ENCODE results near the gene ZNF700.
"Not testable (repeated sequence)": the region's sequence is repeated elsewhere in the genome, so short reads cannot be mapped to it uniquely, and the experiment has no call there.

The ZNF700 gene

DNA sequence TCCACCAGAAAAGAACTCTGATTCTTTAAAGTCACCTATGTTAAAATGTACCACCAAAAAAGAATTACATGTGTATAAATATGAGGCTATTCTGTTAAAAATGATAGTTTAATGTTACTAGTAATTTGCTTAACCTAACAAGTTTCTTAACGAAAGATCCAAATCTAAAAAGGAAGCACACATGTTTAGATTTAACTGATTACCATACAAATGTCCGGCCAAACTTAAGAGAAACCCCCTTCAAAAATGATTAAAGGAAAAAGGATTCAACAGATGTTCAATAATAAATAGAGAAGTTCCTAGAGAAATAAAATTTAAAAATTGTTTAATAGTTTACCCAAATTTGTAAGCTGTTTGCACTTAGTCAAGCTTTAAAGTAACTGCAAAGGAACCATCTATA is 42.3 kb upstream of the ZNF700 start:
- Histone ChIP-seq H3K4me1 (ENCODE audit: control insufficient read depth in 2 of 2, insufficient read depth in 1 of 2, low read depth in 1 of 2, low read length in 2 of 2) (peaks cover 3 to 4% of the 10 kb centered on the region in 2 donors), H3K9me3 (replicated peaks in 1 of 2; ENCODE audit: control insufficient read depth in 2 of 2, insufficient read depth in 1 of 2, low read depth in 1 of 2, low read length in 2 of 2) (peaks cover 6 to 24% of the 10 kb centered on the region in 2 donors), H2AFZ (ENCODE audit: low read length) (no peak overlapping the region), H3K4me2 (ENCODE audit: insufficient read depth, low read length, poor library complexity, severe bottlenecking) (no peak overlapping the region), H3K18ac (ENCODE audit: low read length) (no peak overlapping the region), H3K27ac (replicated peaks; ENCODE audit: low read length) (no peak overlapping the region), H3K4ac (ENCODE audit: low read length) (no peak overlapping the region), H3K79me1 (ENCODE audit: low read depth, low read length) (no peaks in the 10 kb centered on the region), H2AK5ac (ENCODE audit: low read depth, low read length) (no peak overlapping the region), H2BK12ac (ENCODE audit: low read length) (no peak overlapping the region), H4K91ac (ENCODE audit: low read depth, low read length, poor library complexity) (no peak overlapping the region), H3K23ac (ENCODE audit: low read depth, low read length, poor library complexity) (no peak overlapping the region), H3K4me3 (ENCODE audit: low read length in 2 of 2) (no peak overlapping the region), H3K36me3 (replicated peaks in 1 of 2; ENCODE audit: control insufficient read depth in 2 of 2, insufficient read depth in 2 of 2, low read length in 2 of 2) (no peaks in the 10 kb centered on the region), H4K8ac (ENCODE audit: low read depth, low read length) (no peak overlapping the region), H3K14ac (ENCODE audit: low read length) (no peak overlapping the region), H2BK5ac (ENCODE audit: low read length) (no peak overlapping the region), H2BK15ac (ENCODE audit: low read length) (no peak overlapping the region), H3K9ac (ENCODE audit: low read depth, low read length, poor library complexity) (no peak overlapping the region), H3K27me3 (ENCODE audit: control insufficient read depth in 3 of 3, insufficient read depth in 3 of 3, low read depth in 1 of 3, low read length in 3 of 3) (no peaks in the 10 kb centered on the region), H2BK120ac (ENCODE audit: low read depth, low read length) (no peak overlapping the region)
- no CpG with 5 or more reads among the region's 2 CpGs for WGBS, 2 donors (ENCODE audit: extremely low coverage in 2 of 2, insufficient read length in 2 of 2, insufficient replicate concordance in 1 of 2)
- DNase-seq (ENCODE audit: low spot score): no peak

DNA sequence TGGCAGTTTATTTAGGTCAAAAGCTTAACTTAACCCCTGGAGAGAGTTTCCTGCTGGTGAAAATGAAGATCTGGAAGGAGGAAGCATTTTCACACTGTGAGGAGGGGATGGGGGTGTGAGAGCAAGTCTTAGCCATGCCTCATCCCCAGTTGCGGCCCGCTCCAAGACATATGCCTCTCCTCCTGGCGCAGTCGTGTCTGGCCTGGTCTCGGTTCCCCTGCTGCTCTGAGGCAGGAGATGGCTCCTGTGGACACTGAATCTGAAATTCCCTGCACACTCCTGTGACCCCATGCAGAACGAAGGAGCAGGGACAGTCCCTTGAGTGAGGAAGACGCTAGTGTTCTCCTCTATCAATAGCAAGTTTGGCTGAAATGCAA is 37.7 kb upstream of the ZNF700 start:
- no peak overlapping the region for H4K8ac ChIP-seq (ENCODE audit: low read depth, low read length)
- H2BK12ac ChIP-seq (ENCODE audit: low read length): no peak overlapping the region
- peaks cover 3 to 17% of the 10 kb centered on the region in 2 donors for H3K36me3 ChIP-seq (replicated peaks in 1 of 2; ENCODE audit: control insufficient read depth in 2 of 2, insufficient read depth in 2 of 2, low read length in 2 of 2)
- peak overlapping the region; percentile 45 for H3K9ac ChIP-seq (ENCODE audit: low read depth, low read length, poor library complexity)
- H2BK5ac ChIP-seq (ENCODE audit: low read length): no peak overlapping the region
- peak overlapping the region; percentile 47 for H3K27ac ChIP-seq (replicated peaks; ENCODE audit: low read length)
- no peak overlapping the region for H3K4ac ChIP-seq (ENCODE audit: low read length)
- H3K9me3 ChIP-seq (replicated peaks in 1 of 2; ENCODE audit: control insufficient read depth in 2 of 2, insufficient read depth in 1 of 2, low read depth in 1 of 2, low read length in 2 of 2): peaks cover 9 to 24% of the 10 kb centered on the region in 2 donors
- peak overlapping the region; percentile 34 for H3K4me2 ChIP-seq (ENCODE audit: insufficient read depth, low read length, poor library complexity, severe bottlenecking)
- H4K91ac ChIP-seq (ENCODE audit: low read depth, low read length, poor library complexity): no peak overlapping the region
- no peak overlapping the region for H2BK120ac ChIP-seq (ENCODE audit: low read depth, low read length)
- peak overlapping the region in 1 of 2 donors; percentile 83 for H3K4me3 ChIP-seq (ENCODE audit: low read length in 2 of 2)
- peak overlapping the region; percentile 61 for H3K18ac ChIP-seq (ENCODE audit: low read length)
- no peak overlapping the region for H2AK5ac ChIP-seq (ENCODE audit: low read depth, low read length)
- WGBS, 2 donors (ENCODE audit: extremely low coverage in 2 of 2, insufficient read length in 2 of 2, insufficient replicate concordance in 1 of 2): no CpG with 5 or more reads among the region's 7 CpGs
- no peak for DNase-seq (ENCODE audit: low spot score)
- no peak overlapping the region for H3K14ac ChIP-seq (ENCODE audit: low read length)
- peaks cover 3 to 17% of the 10 kb centered on the region in 2 donors for H3K4me1 ChIP-seq (ENCODE audit: control insufficient read depth in 2 of 2, insufficient read depth in 1 of 2, low read depth in 1 of 2, low read length in 2 of 2)
- peak overlapping the region; percentile 93 for H2AFZ ChIP-seq (ENCODE audit: low read length)
- H2BK15ac ChIP-seq (ENCODE audit: low read length): peak overlapping the region; percentile 40
- H3K27me3 ChIP-seq (ENCODE audit: control insufficient read depth in 3 of 3, insufficient read depth in 3 of 3, low read depth in 1 of 3, low read length in 3 of 3): no peaks in the 10 kb centered on the region
- H3K23ac ChIP-seq (ENCODE audit: low read depth, low read length, poor library complexity): peak overlapping the region; percentile 6
- H3K79me1 ChIP-seq (ENCODE audit: low read depth, low read length): no peaks in the 10 kb centered on the region

DNA sequence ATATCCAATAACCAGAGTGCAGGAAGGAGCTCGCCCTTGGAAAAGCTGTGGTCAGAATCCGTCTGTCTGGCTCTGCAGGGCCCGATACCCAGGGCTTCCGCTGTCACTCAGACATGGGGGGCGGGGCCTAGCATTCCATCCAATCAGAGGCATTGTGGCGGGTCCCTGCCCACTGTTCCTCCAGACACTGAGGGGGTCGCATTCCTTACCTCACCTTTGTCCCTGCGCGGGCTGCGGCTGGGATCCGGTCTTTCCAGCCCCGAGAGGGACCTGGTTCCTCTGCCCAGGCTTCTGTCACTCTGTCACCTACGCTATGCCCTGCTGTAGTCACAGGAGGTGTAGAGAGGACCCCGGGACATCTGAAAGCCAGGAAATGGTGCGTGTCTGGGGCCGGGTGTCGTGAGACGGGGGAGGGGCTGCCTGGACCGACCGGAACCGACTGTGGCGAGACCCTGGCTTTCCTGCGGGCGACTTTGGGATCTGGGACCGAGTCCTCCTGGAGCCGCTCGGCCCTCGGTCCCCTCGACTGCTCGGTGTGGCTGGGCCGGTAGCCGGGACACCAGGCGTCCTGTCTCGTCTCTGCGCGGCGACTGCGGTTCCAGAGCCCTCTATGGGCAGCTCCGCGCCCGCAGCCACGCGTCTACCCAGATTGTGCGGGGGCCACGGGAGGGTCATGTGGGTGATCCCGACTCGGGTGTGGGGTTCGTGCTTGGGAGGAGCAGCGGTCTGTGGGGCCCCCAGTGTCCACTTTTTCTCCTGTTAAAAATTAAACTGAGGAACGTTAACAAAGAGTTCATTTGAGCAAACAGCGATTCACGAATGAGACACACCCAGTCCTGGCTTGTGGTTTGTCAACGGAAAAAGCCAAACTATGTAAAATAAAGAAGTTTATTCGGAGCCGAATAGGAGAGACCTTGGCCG is 37.0 kb upstream of the ZNF700 start, which contains the start of gene ZNF69:
TSS of gene ZNF69 (plus strand) at position 172 of the 921 bp plus-strand sequence. CDS start at position 314, 142 bp downstream.
- Histone ChIP-seq H4K8ac (ENCODE audit: low read depth, low read length) (no peak within 1 kb of the TSS), H3K79me1 (ENCODE audit: low read depth, low read length) (peaks cover under 1% of the 10 kb centered on the region), H3K4me1 (ENCODE audit: control insufficient read depth in 2 of 2, insufficient read depth in 1 of 2, low read depth in 1 of 2, low read length in 2 of 2) (peaks cover 3 to 17% of the 10 kb centered on the region in 2 donors), H3K14ac (ENCODE audit: low read length) (peak within 1 kb of the TSS; percentile 98), H3K18ac (ENCODE audit: low read length) (peak within 1 kb of the TSS; percentile 99), H3K9ac (ENCODE audit: low read depth, low read length, poor library complexity) (peak within 1 kb of the TSS; percentile 89), H2AFZ (ENCODE audit: low read length) (peak within 1 kb of the TSS; percentile 93), H2BK15ac (ENCODE audit: low read length) (peak within 1 kb of the TSS; percentile 87), H2BK12ac (ENCODE audit: low read length) (peak within 1 kb of the TSS; percentile 33), H2BK120ac (ENCODE audit: low read depth, low read length) (peak within 1 kb of the TSS; percentile 56), H3K27ac (replicated peaks; ENCODE audit: low read length) (peak within 1 kb of the TSS; percentile 98), H3K4me2 (ENCODE audit: insufficient read depth, low read length, poor library complexity, severe bottlenecking) (peak within 1 kb of the TSS; percentile 68), H2BK5ac (ENCODE audit: low read length) (peak within 1 kb of the TSS; percentile 99), H3K4me3 (ENCODE audit: low read length in 2 of 2) (peak within 1 kb of the TSS; percentile 83 to 88), H3K9me3 (replicated peaks in 1 of 2; ENCODE audit: control insufficient read depth in 2 of 2, insufficient read depth in 1 of 2, low read depth in 1 of 2, low read length in 2 of 2) (peaks cover 13 to 31% of the 10 kb centered on the region in 2 donors), H2AK5ac (ENCODE audit: low read depth, low read length) (peak within 1 kb of the TSS; percentile 77), H3K36me3 (replicated peaks in 1 of 2; ENCODE audit: control insufficient read depth in 2 of 2, insufficient read depth in 2 of 2, low read length in 2 of 2) (peaks cover 5 to 23% of the 10 kb centered on the region in 2 donors), H3K4ac (ENCODE audit: low read length) (peak within 1 kb of the TSS; percentile 58), H4K91ac (ENCODE audit: low read depth, low read length, poor library complexity) (no peak within 1 kb of the TSS), H3K27me3 (ENCODE audit: control insufficient read depth in 3 of 3, insufficient read depth in 3 of 3, low read depth in 1 of 3, low read length in 3 of 3) (no peaks in the 10 kb centered on the region), H3K23ac (ENCODE audit: low read depth, low read length, poor library complexity) (peak within 1 kb of the TSS; percentile 68)
- DNase-seq (ENCODE audit: low spot score): peak; percentile 89
- no CpG with 5 or more reads among the region's 56 CpGs for WGBS, 2 donors (ENCODE audit: extremely low coverage in 2 of 2, insufficient read length in 2 of 2, insufficient replicate concordance in 1 of 2)

DNA sequence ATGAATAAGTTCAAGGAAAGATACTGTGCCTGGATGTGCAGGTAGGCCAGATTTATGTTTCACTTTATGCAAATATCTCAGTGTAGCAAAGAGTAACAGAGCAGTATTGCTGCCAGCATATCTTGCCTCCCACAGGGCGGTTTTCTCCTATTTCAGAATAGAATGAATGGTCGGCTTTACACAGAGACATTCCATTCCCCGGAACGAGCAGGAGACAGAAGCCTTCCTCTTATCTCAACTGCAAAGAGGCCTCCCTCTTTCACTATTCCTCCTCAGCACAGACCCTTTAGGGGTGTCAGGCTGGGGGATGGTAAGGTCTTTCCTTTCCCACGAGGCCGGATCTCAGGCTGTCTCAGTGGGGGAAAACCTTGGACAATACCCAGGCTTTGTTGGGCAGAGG is 35.0 kb upstream of the ZNF700 start:
- peak; percentile 49 for DNase-seq (ENCODE audit: low spot score)
- not testable (repeated sequence) for H2BK12ac ChIP-seq (ENCODE audit: low read length); H2AFZ ChIP-seq (ENCODE audit: low read length); H2BK15ac ChIP-seq (ENCODE audit: low read length); H3K4ac ChIP-seq (ENCODE audit: low read length); H3K79me1 ChIP-seq (ENCODE audit: low read depth, low read length); H3K9ac ChIP-seq (ENCODE audit: low read depth, low read length, poor library complexity); H2AK5ac ChIP-seq (ENCODE audit: low read depth, low read length); H4K91ac ChIP-seq (ENCODE audit: low read depth, low read length, poor library complexity); H2BK120ac ChIP-seq (ENCODE audit: low read depth, low read length); H3K27me3 ChIP-seq (ENCODE audit: control insufficient read depth in 3 of 3, insufficient read depth in 3 of 3, low read depth in 1 of 3, low read length in 3 of 3); H3K18ac ChIP-seq (ENCODE audit: low read length); H3K23ac ChIP-seq (ENCODE audit: low read depth, low read length, poor library complexity); H3K14ac ChIP-seq (ENCODE audit: low read length); H4K8ac ChIP-seq (ENCODE audit: low read depth, low read length)
- peak overlapping the region; percentile 59 for H3K4me2 ChIP-seq (ENCODE audit: insufficient read depth, low read length, poor library complexity, severe bottlenecking)
- H3K9me3 ChIP-seq (replicated peaks in 1 of 2; ENCODE audit: control insufficient read depth in 2 of 2, insufficient read depth in 1 of 2, low read depth in 1 of 2, low read length in 2 of 2): peaks cover 30 to 51% of the 10 kb centered on the region in 2 donors
- H3K27ac ChIP-seq (replicated peaks; ENCODE audit: low read length): peak overlapping the region; percentile 91
- peaks cover 3 to 17% of the 10 kb centered on the region in 2 donors for H3K4me1 ChIP-seq (ENCODE audit: control insufficient read depth in 2 of 2, insufficient read depth in 1 of 2, low read depth in 1 of 2, low read length in 2 of 2)
- H3K36me3 ChIP-seq (replicated peaks in 1 of 2; ENCODE audit: control insufficient read depth in 2 of 2, insufficient read depth in 2 of 2, low read length in 2 of 2): peaks cover 19 to 44% of the 10 kb centered on the region in 2 donors
- peak overlapping the region; percentile 49 for H2BK5ac ChIP-seq (ENCODE audit: low read length)
- H3K4me3 ChIP-seq (ENCODE audit: low read length in 2 of 2): peak overlapping the region in 1 of 2 donors; percentile 83
- WGBS, 2 donors (ENCODE audit: extremely low coverage in 2 of 2, insufficient read length in 2 of 2, insufficient replicate concordance in 1 of 2): no CpG with 5 or more reads among the region's 6 CpGs
